Activated naive CD8-positive, alpha-beta T cell treated with anti-CD3 and anti-CD28 coated beads for 36 hours (primary cell): ENCODE data around the gene IFNL4. TPM values are rescaled to one million over a fixed set of nuclear protein-coding genes. Genes with fewer than 3 reads are reported as not detected.
A peak's percentile ranks its signal among the peaks of the same experiment; 100 is the strongest.

Experiments
- DNase-seq: peaks from one replicate; pipeline ENCODE4 v3.0.0; 2021
- H3K27ac Mint-ChIP-seq: one replicate; pipeline ENCODE4 v1.8.0; 2022; ENCODE audit warnings: mild to moderate bottlenecking, moderate library complexity, mixed read lengths
- H3K27me3 Mint-ChIP-seq: one replicate; pipeline ENCODE4 v1.8.0; 2022; ENCODE audit warnings: mild to moderate bottlenecking, mixed read lengths
- H3K36me3 Mint-ChIP-seq: one replicate; pipeline ENCODE4 v1.8.0; 2021; ENCODE audit warnings: mild to moderate bottlenecking, mixed read lengths
- H3K4me1 Mint-ChIP-seq: one replicate; pipeline ENCODE4 v1.8.0; 2021; ENCODE audit warnings: mixed read lengths
- H3K4me3 Mint-ChIP-seq: one replicate; pipeline ENCODE4 v1.8.0; 2022; ENCODE audit warnings: mild to moderate bottlenecking, moderate library complexity, mixed read lengths
- H3K9me3 Mint-ChIP-seq: one replicate; pipeline ENCODE4 v1.8.0; 2022; ENCODE audit warnings: mixed read lengths
- total RNA-seq, 2 experiments: library from RNA; stranded (reverse); gene quantifications; one replicate each; pipeline ENCODE4 v1.2.3, GENCODE V29; 2021

The IFNL4 gene
- total RNA-seq, 2 experiments from 2014 or later = 0.14 to 0.25 TPM

GRCh38 chr19:39196860-39197562, 51.6 kb downstream of the IFNL4 start, which contains the start of gene NCCRP1:
NCCRP1 (plus strand) TSS chr19:39196964; CDS start chr19:39196983, 19 bp downstream.
- no peaks in the 10 kb centered on the region for H3K9me3 Mint-ChIP-seq
- peaks cover 79% of the 10 kb centered on the region for H3K27me3 Mint-ChIP-seq
- H3K4me1 Mint-ChIP-seq = peaks cover 8% of the 10 kb centered on the region
- no peak within 1 kb of the TSS for H3K27ac Mint-ChIP-seq
- H3K4me3 Mint-ChIP-seq = peak within 1 kb of the TSS; percentile 8
- peak; percentile 16 for DNase-seq
- H3K36me3 Mint-ChIP-seq = no peaks in the 10 kb centered on the region

- Mint-ChIP-seq H3K4me1 (peaks cover 8% of the 10 kb centered on the region), H3K27me3 (peaks cover 79% of the 10 kb centered on the region), H3K27ac (no peak overlapping the region), H3K4me3 (no peak overlapping the region), H3K9me3 (no peaks in the 10 kb centered on the region), H3K36me3 (no peaks in the 10 kb centered on the region)
- no peak for DNase-seq
These were observed 52.3 kb downstream of the IFNL4 start for GRCh38 chr19:39196320-39196719.

Other genes starting within 250 kb of the IFNL4 start
- 1 to 10 TPM; 1.3 to 1.7 TPM for gene FBXO27, start 216.3 kb downstream of the IFNL4 start, total RNA-seq
- not detected for gene ACP7, start 164.5 kb downstream of the IFNL4 start, total RNA-seq
- 10 to 100 TPM; 13.2 to 16.2 TPM for gene PAK4, start 123.1 kb downstream of the IFNL4 start, total RNA-seq
- gene NCCRP1, start 51.9 kb downstream of the IFNL4 start, total RNA-seq = not detected
- not detected for gene SYCN, start 44.6 kb downstream of the IFNL4 start, total RNA-seq
- not detected for gene IFNL3, start 3.9 kb downstream of the IFNL4 start, total RNA-seq
- not detected for gene IFNL2, start 19.5 kb upstream of the IFNL4 start, total RNA-seq
- gene IFNL1, start 47.6 kb upstream of the IFNL4 start, total RNA-seq = not detected
- 1 to 10 TPM; 4.6 to 5.1 TPM for gene LRFN1, start 72.0 kb upstream of the IFNL4 start, total RNA-seq
- 100 to 1,000 TPM; 232 to 240 TPM for gene GMFG, start 87.2 kb upstream of the IFNL4 start, total RNA-seq
- gene SAMD4B, start 93.6 kb upstream of the IFNL4 start, total RNA-seq = 10 to 100 TPM; 36.2 to 36.5 TPM
- 10 to 100 TPM; 43.6 to 44.0 TPM for gene PAF1, start 142.2 kb upstream of the IFNL4 start, total RNA-seq
- 10 to 100 TPM; 23.3 to 26.8 TPM for gene MED29, start 142.5 kb upstream of the IFNL4 start, total RNA-seq
- 10 to 100 TPM; 15.5 to 15.6 TPM for gene ZFP36, start 158.0 kb upstream of the IFNL4 start, total RNA-seq
- 10 to 100 TPM; 29.1 to 40.0 TPM for gene PLEKHG2, start 163.8 kb upstream of the IFNL4 start, total RNA-seq
- 1,000 to 10,000 TPM; 3,164 to 3,181 TPM for gene RPS16, start 187.1 kb upstream of the IFNL4 start, total RNA-seq
- 100 to 1,000 TPM; 179 to 182 TPM for gene SUPT5H, start 196.7 kb upstream of the IFNL4 start, total RNA-seq
- 100 to 1,000 TPM; 133 to 137 TPM for gene TIMM50, start 232.0 kb upstream of the IFNL4 start, total RNA-seq